A549 treated with CpdA at 1 μM for 4 hours (cell line): Measurements from ENCODE around the gene DET1. TPM values are rescaled to one million over a fixed set of nuclear protein-coding genes. Genes with fewer than 3 reads are reported as not detected.

Source experiments
- total RNA-seq: library from RNA; stranded (reverse); fragments of 200-300 nt; extraction: Qiagen RNA extraction; gene quantifications from 5 replicates; pipeline ENCODE4 v1.2.3, GENCODE V29; 2022; ENCODE audit warnings: low read depth

The DET1 gene
- 5.8 to 6.5 TPM (median 6.4 TPM) in 5 replicates for total RNA-seq

GRCh38 chr15:88546248-88547129 is at the start of gene DET1:
Gene DET1, minus strand, starts transcription at chr15:88546681. Its CDS starts 14,976 bp downstream, at chr15:88531705.

GRCh38 chr15:88467073-88467934 is 79.2 kb downstream of the DET1 start, which contains the start of the genes MRPL46 and MRPS11:
Gene MRPL46, minus strand, starts transcription at chr15:88467388. Its CDS starts 11 bp downstream, at chr15:88467377.
Gene MRPS11, plus strand, starts transcription at chr15:88467708. Its CDS starts 10 bp downstream, at chr15:88467718.

Other genes starting within 250 kb of the DET1 start
- 55.7 to 68.9 TPM (median 62.7 TPM) in 5 replicates for gene MRPL46, start 79.3 kb downstream of the DET1 start, total RNA-seq
- gene MRPS11, start 79.0 kb downstream of the DET1 start, total RNA-seq = 106 to 126 TPM (median 122 TPM) in 5 replicates
- gene AEN, start 74.7 kb upstream of the DET1 start, total RNA-seq = 79.7 to 101 TPM (median 84.2 TPM) in 5 replicates
- gene ISG20, start 92.3 kb upstream of the DET1 start, total RNA-seq = 41.7 to 47.3 TPM (median 46.1 TPM) in 5 replicates